SK-N-SH (cell line): Measurements from ENCODE around the gene TBCD. TPM values are rescaled to one million over a fixed set of nuclear protein-coding genes. Genes with fewer than 3 reads are reported as not detected.

ENCODE experiments used
- CTCF ChIA-PET: fragments of 300-600, 350-600 bp; formaldehyde crosslinking; extraction: SDS; loops from one replicate; lab custom pipeline; 2021; lab: Yijun Ruan, JAX
- POLR2A ChIA-PET: fragments of 350-600 bp; sonication (Branson Sonifier 250); formaldehyde crosslinking; extraction: SDS; loops from one replicate; lab custom pipeline; 2020; ENCODE audit warnings: antibody characterized with exemption, inconsistent platforms; lab: Yijun Ruan, JAX
- DNase-seq: peaks from one replicate; pipeline ENCODE4 v3.0.0; 2012
- H2AFZ ChIP-seq: fragments of 200-600 bp; sonication (generic); 2 replicates; pipeline ENCODE4 v1.8.1; 2016; ENCODE audit warnings: antibody characterized with exemption, mild to moderate bottlenecking, low read depth
- H3F3A ChIP-seq: fragments of 200-600 bp; sonication (generic); replicated peaks from 2 replicates; pipeline ENCODE3; 2016; ENCODE audit warnings: antibody characterized with exemption, mild to moderate bottlenecking; ENCODE audit not compliant: insufficient read depth
- H3K27ac ChIP-seq, 2 experiments: fragments of 200-500 bp in 1 of 2; fragments of 200-600 bp in 1 of 2; sonication (Bioruptor generic) in 1 of 2; sonication (generic), shearing (Covaris generic) in 1 of 2; 2 replicates each; pipeline versions ENCODE4 v1.5.1 to v1.6.1; 2014 to 2016; ENCODE audit warnings: low read depth in 2 of 2, inconsistent platforms in 1 of 2, low read length in 1 of 2, mild to moderate bottlenecking in 1 of 2, mixed read lengths in 1 of 2
- H3K27me3 ChIP-seq: fragments of 200-600 bp; sonication (generic), shearing (Covaris generic); 2 replicates; pipeline ENCODE4 v1.6.1; 2016; ENCODE audit warnings: mixed run types; ENCODE audit not compliant: insufficient read depth
- H3K36me3 ChIP-seq, 2 experiments: fragments of 200-500 bp in 1 of 2; fragments of 200-600 bp in 1 of 2; sonication (Bioruptor generic) in 1 of 2; sonication (generic) in 1 of 2; replicated peaks in 1 of 2; 2 replicates each; pipeline versions ENCODE3 to v1.5.1; 2014 to 2016; ENCODE audit warnings: low read length in 1 of 2, mild to moderate bottlenecking in 1 of 2; ENCODE audit not compliant: insufficient read depth in 2 of 2, control insufficient read depth in 1 of 2
- H3K4me1 ChIP-seq, 2 experiments: fragments of 200-500 bp in 1 of 2; fragments of 200-600 bp in 1 of 2; sonication (Bioruptor generic) in 1 of 2; sonication (generic), shearing (Covaris generic) in 1 of 2; 2 replicates each; pipeline versions ENCODE4 v1.5.1 to v1.6.1; 2014 to 2016; ENCODE audit warnings: low read depth in 1 of 2, low read length in 1 of 2, mixed run types in 1 of 2; ENCODE audit not compliant: insufficient read depth in 2 of 2, control insufficient read depth in 1 of 2
- H3K4me2 ChIP-seq: fragments of 200-600 bp; sonication (generic), shearing (Covaris generic); 2 replicates; pipeline ENCODE4 v1.6.1; 2017; ENCODE audit warnings: mixed run types
- H3K4me3 ChIP-seq, 2 experiments: fragments of 200-500 bp in 1 of 2; fragments of 200-600 bp in 1 of 2; sonication (Bioruptor generic) in 1 of 2; sonication (generic), shearing (Covaris generic) in 1 of 2; 2 replicates each; pipeline versions ENCODE4 v1.5.1 to v1.8.1; 2014 to 2016; ENCODE audit warnings: low read depth in 2 of 2, inconsistent platforms in 1 of 2, low read length in 1 of 2, mild to moderate bottlenecking in 1 of 2, mixed read lengths in 1 of 2, moderate library complexity in 1 of 2
- H3K79me2 ChIP-seq: fragments of 200-600 bp; sonication (generic); 2 replicates; pipeline ENCODE4 v1.8.1; 2017; ENCODE audit warnings: mild to moderate bottlenecking; ENCODE audit not compliant: insufficient read depth
- H3K9ac ChIP-seq: fragments of 200-600 bp; sonication (generic); 2 replicates; pipeline ENCODE4 v1.6.1; 2017; ENCODE audit warnings: mixed run types
- H3K9me2 ChIP-seq: fragments of 200-600 bp; sonication (generic); 2 replicates; pipeline ENCODE4 v1.6.1; 2017; ENCODE audit warnings: mixed run types
- H3K9me3 ChIP-seq: fragments of 200-600 bp; sonication (generic); 2 replicates; pipeline ENCODE4 v1.6.1; 2017; ENCODE audit warnings: mixed run types, mild to moderate bottlenecking, moderate library complexity
- H4K20me1 ChIP-seq: fragments of 200-600 bp; sonication (generic); 2 replicates; pipeline ENCODE4 v1.6.1; 2017; ENCODE audit warnings: mild to moderate bottlenecking, mixed run types; ENCODE audit not compliant: insufficient read depth
- ELF1 ChIP-seq: IDR thresholded peaks from 2 replicates; pipeline ENCODE4 v1.4.0; 2012
- GABPA ChIP-seq: IDR thresholded peaks from 2 replicates; pipeline ENCODE4 v1.4.0; 2012; ENCODE audit warnings: low read depth, mild to moderate bottlenecking
- IRF3 ChIP-seq: fragments of 150-350 bp; IDR thresholded peaks from 2 replicates; pipeline ENCODE4 v1.6.1; 2016; ENCODE audit warnings: mild to moderate bottlenecking, low read depth, low read length
- MAX ChIP-seq: IDR thresholded peaks from 2 replicates; pipeline ENCODE4 v1.4.0; 2012; ENCODE audit warnings: low read depth
- NRF1 ChIP-seq: IDR thresholded peaks from 2 replicates; pipeline ENCODE4 v1.6.1; 2012; ENCODE audit warnings: low read depth, mild to moderate bottlenecking, low read length
- PBX3 ChIP-seq: IDR thresholded peaks from 2 replicates; pipeline ENCODE4; 2012
- POLR2AphosphoS5 ChIP-seq: IDR thresholded peaks from 2 replicates; pipeline ENCODE4 v1.6.1; 2012; ENCODE audit warnings: low read depth, low read length
- REST ChIP-seq: IDR thresholded peaks from 2 replicates; pipeline ENCODE4 v1.6.1; 2012; ENCODE audit warnings: mild to moderate bottlenecking, low read depth, low read length, moderate library complexity
- RFX5 ChIP-seq: IDR thresholded peaks from 2 replicates; pipeline ENCODE4 v1.6.1; 2012; ENCODE audit warnings: mild to moderate bottlenecking, improper control_type of control experiment, low read length
- SIN3A ChIP-seq: IDR thresholded peaks from 2 replicates; pipeline ENCODE4 v1.6.1; 2012; ENCODE audit warnings: low read depth, mild to moderate bottlenecking, low read length, moderate library complexity, borderline replicate concordance
- TAF1 ChIP-seq: IDR thresholded peaks from 2 replicates; pipeline ENCODE4 v1.6.1; 2012; ENCODE audit warnings: low read depth, mild to moderate bottlenecking, low read length, moderate library complexity, borderline replicate concordance
- TEAD4 ChIP-seq: IDR thresholded peaks from 2 replicates; pipeline ENCODE4 v1.4.0; 2012; ENCODE audit warnings: mild to moderate bottlenecking, borderline replicate concordance; ENCODE audit not compliant: insufficient read depth
- USF1 ChIP-seq: IDR thresholded peaks from 2 replicates; pipeline ENCODE4 v1.4.0; 2012; ENCODE audit warnings: low read depth, borderline replicate concordance
- WGBS: methylation state at CpG from one replicate; pipeline ENCODE4 v1.1.6; 2017; ENCODE audit warnings: low lambda C conversion rate; 5-methylcytosine and 5-hydroxymethylcytosine counted together
- polyA plus RNA-seq, 3 experiments: library from polyadenylated mRNA; depleted of rRNA; stranded (reverse); fragments of >200 nt; gene quantifications; 2 replicates each; pipeline ENCODE4 v1.2.3, GENCODE V29; 2012

Gene TBCD
- polyA plus RNA-seq, 1 of the 3 experiments (the other 2 are of a cell fraction), result 107 TPM

- DNase-seq, result no peak
- Histone ChIP-seq H3K27me3 (no peaks in the 10 kb centered on the region), H3K36me3 (peaks cover 21 to 24% of the 10 kb centered on the region in 2 experiments), H3K4me1 (no peaks in the 10 kb centered on the region), H3K9me3 (no peaks in the 10 kb centered on the region), H3K9me2 (no peaks in the 10 kb centered on the region), H3K79me2 (peaks cover 28% of the 10 kb centered on the region; the same call in 1 of the 2 replicates), H2AFZ (no peak overlapping the region), H3K4me2 (no peak overlapping the region), H3F3A (no peaks in the 10 kb centered on the region), H3K27ac (no peak overlapping the region), H3K4me3 (no peak overlapping the region), H4K20me1 (peaks cover 15% of the 10 kb centered on the region), H3K9ac (no peak overlapping the region)
- ChIA-PET CTCF (interaction anchor here (1.4 kb wide), 1 partner anchor 21 kb away, joined by 3 read pairs; no protein-coding TSS in a partner anchor), POLR2A (no interaction called here)
- WGBS, result 96% methylated on average over 17 of the region's 17 CpGs
- TF ChIP-seq NRF1 (no peak), ELF1 (no peak), REST (no peak), MAX (no peak), RFX5 (no peak), TEAD4 (no peak), IRF3 (no peak), POLR2AphosphoS5 (no peak), USF1 (no peak)
Observed at GRCh38 chr17:82802075-82802780, 50.4 kb downstream of the TBCD start.

GRCh38 chr17:82803185-82803584 lies 51.3 kb downstream of the TBCD start:
- Histone ChIP-seq H3K9ac (no peak overlapping the region), H3K79me2 (peaks cover 28% of the 10 kb centered on the region; the same call in 1 of the 2 replicates), H3K4me2 (no peak overlapping the region), H3K4me1 (no peaks in the 10 kb centered on the region), H4K20me1 (peaks cover 15% of the 10 kb centered on the region), H3K9me2 (no peaks in the 10 kb centered on the region), H3F3A (no peaks in the 10 kb centered on the region), H3K36me3 (peaks cover 21 to 27% of the 10 kb centered on the region in 2 experiments), H2AFZ (no peak overlapping the region), H3K27ac (no peak overlapping the region), H3K9me3 (no peaks in the 10 kb centered on the region), H3K27me3 (no peaks in the 10 kb centered on the region), H3K4me3 (no peak overlapping the region)
- DNase-seq, result no peak
- ChIA-PET CTCF (interaction anchor here (1.4 kb wide), 1 partner anchor 22 kb away, joined by 3 read pairs; no protein-coding TSS in a partner anchor), POLR2A (no interaction called here)
- WGBS, result 90% methylated on average over 9 of the region's 9 CpGs
- no peak for TF ChIP-seq POLR2AphosphoS5
- no peak for TF ChIP-seq SIN3A
- no peak for TF ChIP-seq GABPA
- no peak for TF ChIP-seq RFX5
- TF ChIP-seq PBX3, result no peak
- TF ChIP-seq IRF3, result no peak
- TF ChIP-seq REST, result no peak
- TF ChIP-seq TAF1, result no peak
